Ishikawa (cell line): ENCODE results near the gene SKAP1.

ENCODE experiments used
- CEBPB ChIP-seq: IDR thresholded peaks from 2 replicates; pipeline ENCODE4 v1.6.1; 2012
- EGR1 ChIP-seq: IDR thresholded peaks from 2 replicates; pipeline ENCODE4 v1.6.1; 2012
- FOXM1 ChIP-seq: IDR thresholded peaks from 2 replicates; pipeline ENCODE4 v1.6.1; 2012; ENCODE audit warnings: low read depth, borderline replicate concordance
- MAX ChIP-seq: IDR thresholded peaks from 2 replicates; pipeline ENCODE4 v1.6.1; 2012
- TAF1 ChIP-seq: IDR thresholded peaks from 2 replicates; pipeline ENCODE4 v1.6.1; 2012; ENCODE audit warnings: low read depth, mild to moderate bottlenecking
- YY1 ChIP-seq: IDR thresholded peaks from 2 replicates; pipeline ENCODE4 v1.6.1; 2012; ENCODE audit warnings: low read depth
- TF ChIP-seq, protein P1 (sequence below): IDR thresholded peaks from 2 replicates; pipeline ENCODE4 v1.6.1; 2012; ENCODE audit warnings: low read depth, mild to moderate bottlenecking

- TF ChIP-seq MAX, result no peak
- TF ChIP-seq, protein P1, sequence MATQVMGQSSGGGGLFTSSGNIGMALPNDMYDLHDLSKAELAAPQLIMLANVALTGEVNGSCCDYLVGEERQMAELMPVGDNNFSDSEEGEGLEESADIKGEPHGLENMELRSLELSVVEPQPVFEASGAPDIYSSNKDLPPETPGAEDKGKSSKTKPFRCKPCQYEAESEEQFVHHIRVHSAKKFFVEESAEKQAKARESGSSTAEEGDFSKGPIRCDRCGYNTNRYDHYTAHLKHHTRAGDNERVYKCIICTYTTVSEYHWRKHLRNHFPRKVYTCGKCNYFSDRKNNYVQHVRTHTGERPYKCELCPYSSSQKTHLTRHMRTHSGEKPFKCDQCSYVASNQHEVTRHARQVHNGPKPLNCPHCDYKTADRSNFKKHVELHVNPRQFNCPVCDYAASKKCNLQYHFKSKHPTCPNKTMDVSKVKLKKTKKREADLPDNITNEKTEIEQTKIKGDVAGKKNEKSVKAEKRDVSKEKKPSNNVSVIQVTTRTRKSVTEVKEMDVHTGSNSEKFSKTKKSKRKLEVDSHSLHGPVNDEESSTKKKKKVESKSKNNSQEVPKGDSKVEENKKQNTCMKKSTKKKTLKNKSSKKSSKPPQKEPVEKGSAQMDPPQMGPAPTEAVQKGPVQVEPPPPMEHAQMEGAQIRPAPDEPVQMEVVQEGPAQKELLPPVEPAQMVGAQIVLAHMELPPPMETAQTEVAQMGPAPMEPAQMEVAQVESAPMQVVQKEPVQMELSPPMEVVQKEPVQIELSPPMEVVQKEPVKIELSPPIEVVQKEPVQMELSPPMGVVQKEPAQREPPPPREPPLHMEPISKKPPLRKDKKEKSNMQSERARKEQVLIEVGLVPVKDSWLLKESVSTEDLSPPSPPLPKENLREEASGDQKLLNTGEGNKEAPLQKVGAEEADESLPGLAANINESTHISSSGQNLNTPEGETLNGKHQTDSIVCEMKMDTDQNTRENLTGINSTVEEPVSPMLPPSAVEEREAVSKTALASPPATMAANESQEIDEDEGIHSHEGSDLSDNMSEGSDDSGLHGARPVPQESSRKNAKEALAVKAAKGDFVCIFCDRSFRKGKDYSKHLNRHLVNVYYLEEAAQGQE, result no peak
- no peak for TF ChIP-seq CEBPB
- no peak for TF ChIP-seq EGR1
- no peak for TF ChIP-seq YY1
- TF ChIP-seq TAF1, result no peak
- TF ChIP-seq FOXM1, result no peak
Observed at GRCh38 chr17:48290378-48290777, 139.6 kb downstream of the SKAP1 start.
